C1 segment of cervical spinal cord (tissue), 14 donors: ENCODE data around the gene MAN1A1.
"Not testable (repeated sequence)": the region's sequence is repeated elsewhere in the genome, so short reads cannot be mapped to it uniquely, and the experiment has no call there.

Source experiments
- DNase-seq, 14 donors: peaks; one replicate each; lab custom pipeline; 2025; lab: John Stamatoyannopoulos, UW

The MAN1A1 gene

DNA sequence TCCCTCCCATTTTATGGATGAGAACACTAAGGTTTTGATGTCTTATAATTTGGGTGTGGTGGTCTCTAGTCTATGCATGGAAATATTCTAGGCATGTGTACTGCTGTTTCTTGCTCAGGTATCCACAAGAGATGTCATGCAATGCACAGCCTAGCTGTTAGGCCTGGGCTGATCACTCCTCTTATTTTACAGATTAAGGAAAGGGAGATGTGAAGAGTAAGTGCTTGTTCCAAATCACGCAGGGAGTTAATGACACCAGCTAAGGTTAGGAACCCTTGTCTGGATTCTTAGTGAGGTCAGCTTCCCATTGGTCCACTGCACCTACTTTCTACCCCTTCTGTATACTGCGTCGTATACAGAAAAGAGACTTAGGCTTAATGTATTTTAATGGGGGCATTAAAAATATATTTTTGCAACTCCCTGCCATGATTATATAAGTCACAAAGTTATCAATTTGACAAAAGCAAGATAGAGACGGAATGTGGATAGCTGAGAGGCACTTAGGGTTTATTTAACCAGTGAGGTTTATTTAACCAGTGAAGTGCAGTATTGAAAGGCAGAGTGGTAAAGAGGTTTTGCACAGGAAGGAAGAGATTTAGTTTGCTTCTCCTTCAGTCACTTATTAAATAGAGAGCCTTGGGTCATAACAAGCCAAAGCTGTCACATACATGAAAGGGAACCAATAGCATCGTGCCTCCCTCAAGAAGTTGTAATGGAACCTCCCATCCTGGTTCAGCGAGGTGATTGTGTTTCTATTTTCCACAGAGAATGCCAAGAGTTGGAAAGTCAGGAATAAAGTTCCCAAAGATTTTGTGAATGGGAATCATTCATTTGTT, 176.1 kb downstream of the MAN1A1 start:
- no peak for DNase-seq

- DNase-seq: no peak
These were observed 176.7 kb downstream of the MAN1A1 start for GRCh38 chr6:119172824-119173223.

- no peak for DNase-seq
These were observed 177.5 kb downstream of the MAN1A1 start for GRCh38 chr6:119171864-119172588.

- no peak for DNase-seq
These were observed 178.3 kb downstream of the MAN1A1 start for GRCh38 chr6:119171088-119171841.

DNA sequence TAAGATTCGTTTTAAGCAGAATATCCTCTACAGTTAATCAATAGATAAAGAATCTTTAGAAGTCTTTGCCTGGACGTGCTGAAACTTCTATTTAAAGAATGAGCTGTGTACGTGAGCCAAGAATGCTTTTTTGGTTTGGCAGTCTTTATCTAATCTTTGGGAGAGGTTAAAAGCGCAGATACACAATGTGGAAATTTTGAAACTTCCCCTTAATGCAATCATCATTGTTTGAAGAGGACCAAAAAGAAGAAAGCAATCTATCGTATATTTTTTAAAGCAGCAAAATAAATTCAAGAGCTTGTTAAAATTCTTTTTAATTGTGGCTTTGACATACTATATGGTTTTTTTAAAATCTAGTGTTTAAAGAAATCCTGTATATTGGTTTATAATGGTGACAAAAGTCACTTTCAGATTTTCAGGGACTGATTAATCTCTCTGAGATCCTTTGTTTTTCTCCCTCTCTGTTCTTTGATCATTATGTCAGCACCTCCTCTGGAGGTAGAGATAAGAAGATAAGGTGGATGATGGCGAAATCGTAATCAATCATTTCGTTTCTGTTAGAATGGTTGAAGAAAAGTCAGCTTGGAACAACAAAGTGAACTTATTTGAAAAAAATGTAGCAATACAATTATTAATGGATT, 179.0 kb downstream of the MAN1A1 start:
- no peak for DNase-seq

DNA sequence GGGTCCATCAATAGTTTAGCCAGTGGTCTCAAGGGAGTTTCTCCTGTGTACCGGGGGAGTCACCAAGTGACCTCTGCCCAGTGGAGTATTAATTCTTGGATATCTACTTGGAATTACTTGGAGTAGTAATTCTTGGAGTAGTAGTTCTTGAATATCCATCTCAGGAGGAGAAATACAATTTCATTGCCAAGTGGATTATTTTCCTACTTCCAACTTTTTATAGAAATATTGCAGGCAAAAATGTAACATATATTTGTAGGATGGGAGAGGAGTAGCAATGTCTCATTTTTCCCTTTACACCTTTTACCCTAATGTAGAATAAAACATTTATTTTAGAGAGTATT, 179.5 kb downstream of the MAN1A1 start:
- DNase-seq: no peak

- not testable (repeated sequence) for DNase-seq
These were observed 180.2 kb downstream of the MAN1A1 start for GRCh38 chr6:119169355-119169754.

DNA sequence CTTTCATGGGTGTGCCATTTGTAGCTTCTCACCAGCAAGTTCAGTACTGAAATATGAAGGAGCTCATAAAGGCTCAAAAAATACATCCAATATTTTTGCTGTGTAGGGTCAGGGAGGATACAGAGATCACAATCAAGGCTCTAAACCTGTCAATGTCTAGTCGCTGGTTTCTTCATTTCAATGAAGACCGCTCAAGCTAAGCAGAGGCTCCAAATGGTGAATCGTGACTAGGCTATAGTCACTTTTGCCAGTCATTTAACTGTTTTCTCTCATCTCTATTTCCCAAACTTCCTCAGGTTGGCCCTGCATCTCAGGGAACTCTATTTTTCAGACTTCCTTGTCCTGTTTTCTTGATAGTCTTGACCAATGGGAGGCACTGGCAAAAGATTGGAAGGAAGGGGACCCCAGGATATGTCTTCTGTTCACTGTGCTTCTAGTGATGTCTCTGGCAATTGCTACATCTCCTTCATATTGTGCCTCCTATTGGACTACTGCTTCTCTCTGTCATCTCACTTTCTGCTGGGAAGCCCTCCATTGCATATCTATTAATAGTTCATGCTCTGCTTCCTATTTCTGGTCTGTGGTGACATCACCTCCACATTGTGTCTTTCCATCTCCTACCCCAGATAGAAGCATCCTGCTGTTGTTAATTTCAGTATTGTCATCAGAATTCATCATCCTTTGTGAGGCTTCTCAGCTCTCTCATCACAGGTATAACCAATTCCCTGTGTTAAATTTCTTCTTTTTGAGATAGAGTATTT, 183.4 kb downstream of the MAN1A1 start:
- no peak for DNase-seq

- DNase-seq: no peak
These were observed 186.6 kb downstream of the MAN1A1 start for GRCh38 chr6:119163006-119163405.

DNA sequence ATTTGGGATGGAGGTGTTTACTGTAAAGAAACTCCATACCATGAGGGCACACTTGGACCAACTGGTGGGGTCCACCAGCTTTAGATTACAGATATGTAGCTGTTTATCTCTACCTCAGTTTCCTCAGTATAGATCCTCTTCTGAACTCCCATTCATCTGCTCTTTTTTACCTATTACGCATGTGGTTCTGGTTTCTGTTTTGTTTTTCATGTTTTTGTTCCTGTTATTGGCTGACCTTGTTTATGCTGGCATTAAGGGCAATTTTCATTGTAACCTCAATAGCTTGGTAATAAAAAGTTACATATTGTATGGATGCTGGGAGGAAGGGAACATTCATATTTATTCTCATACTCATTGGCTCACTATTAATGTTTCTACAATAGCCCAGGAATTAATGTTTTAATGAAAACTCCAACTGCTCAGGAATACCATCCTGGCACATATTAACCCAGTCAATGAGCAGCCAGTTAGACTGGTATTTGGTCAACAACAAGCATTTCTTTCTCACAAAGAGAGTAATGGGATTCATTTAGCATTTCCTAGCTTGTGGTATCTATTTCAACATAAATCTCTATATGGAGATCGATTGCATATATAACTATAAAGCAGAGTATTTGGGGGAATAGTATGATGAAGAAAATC, 187.3 kb downstream of the MAN1A1 start:
- DNase-seq: no peak

DNA sequence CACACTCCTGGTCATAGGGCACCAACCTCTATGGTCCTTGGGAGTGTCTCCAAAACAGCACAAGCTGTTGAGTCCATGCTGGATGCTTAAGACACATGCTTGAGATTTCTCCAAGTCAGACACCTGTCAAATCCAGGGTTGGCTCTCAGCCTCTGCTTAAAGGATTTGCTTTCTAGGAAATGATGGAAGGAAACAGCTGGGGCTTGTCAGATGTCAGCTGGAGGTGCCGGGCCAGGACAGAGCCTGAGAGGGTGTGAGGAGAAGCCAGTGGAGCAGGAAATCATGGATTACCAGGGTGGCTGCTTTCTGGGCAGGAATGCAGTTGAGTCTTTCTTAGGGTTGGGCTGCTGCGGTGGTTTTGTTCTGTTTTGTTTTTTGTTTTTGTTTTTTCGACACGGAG, 188.1 kb downstream of the MAN1A1 start:
- DNase-seq: no peak

- DNase-seq: no peak
These were observed 188.7 kb downstream of the MAN1A1 start for GRCh38 chr6:119160911-119161310.

DNA sequence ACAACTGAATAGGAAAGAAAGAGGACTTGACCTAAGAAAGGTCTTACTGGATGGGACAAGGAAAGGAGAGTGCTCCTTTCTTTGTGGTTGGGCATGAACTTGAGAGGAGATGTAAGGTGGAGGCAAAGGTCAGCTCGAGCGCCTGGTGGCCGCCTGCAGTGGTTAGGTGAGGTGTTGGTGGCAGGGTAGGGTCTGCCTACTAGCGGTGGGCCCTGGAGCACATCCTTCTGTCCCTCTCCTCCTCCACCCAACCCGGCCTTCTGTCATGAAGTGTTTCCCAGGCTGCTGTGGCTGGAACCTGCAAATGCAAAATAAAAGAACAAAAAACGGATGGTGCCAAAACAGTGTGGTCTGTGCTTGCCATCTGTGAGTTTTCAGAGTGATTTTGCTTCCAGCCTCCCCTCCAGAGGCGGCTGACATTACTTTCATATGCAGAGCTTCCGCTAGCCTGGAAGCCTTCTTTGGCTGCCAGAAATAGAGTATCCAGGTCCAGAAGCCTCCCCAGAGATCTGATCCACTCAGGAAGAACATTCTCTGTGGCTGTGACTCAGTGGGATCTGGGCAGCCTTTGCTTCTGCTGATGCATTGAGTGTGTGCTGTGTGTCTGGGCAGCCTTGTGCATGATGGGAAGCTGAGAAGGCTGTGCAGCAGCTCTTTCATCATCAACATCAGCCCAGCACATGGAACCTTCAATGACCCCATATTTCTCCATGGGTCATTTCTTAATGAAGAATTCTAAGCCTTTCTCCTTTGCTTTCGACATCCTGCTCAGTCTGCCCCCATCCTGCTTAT, 191.3 kb downstream of the MAN1A1 start:
- no peak for DNase-seq

- DNase-seq: no peak
These were observed 192.1 kb downstream of the MAN1A1 start for GRCh38 chr6:119157506-119157815.

- no peak for DNase-seq
These were observed 192.6 kb downstream of the MAN1A1 start for GRCh38 chr6:119156757-119157505.

GRCh38 chr6:119156082-119156481, 193.5 kb downstream of the MAN1A1 start:
- not testable (repeated sequence) for DNase-seq

DNA sequence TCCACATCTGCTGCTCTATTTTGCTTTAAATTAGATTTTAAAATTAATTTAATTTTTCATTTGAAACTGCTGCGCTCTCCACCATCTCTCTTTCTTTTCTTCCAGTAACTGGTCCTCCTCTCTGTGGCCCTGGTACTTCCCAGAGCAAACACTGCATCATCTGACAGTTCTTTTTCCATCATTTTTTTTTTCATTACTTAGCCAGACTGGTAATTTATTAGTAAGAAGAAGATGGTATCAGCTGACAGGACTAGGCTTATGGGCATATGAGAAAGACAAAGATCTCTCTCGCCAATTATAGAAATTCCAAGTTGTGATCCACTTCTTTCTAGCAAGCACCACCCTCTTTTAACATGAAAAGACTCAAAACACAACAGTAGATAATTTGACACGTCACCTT, 197.4 kb downstream of the MAN1A1 start:
- DNase-seq: no peak

DNA sequence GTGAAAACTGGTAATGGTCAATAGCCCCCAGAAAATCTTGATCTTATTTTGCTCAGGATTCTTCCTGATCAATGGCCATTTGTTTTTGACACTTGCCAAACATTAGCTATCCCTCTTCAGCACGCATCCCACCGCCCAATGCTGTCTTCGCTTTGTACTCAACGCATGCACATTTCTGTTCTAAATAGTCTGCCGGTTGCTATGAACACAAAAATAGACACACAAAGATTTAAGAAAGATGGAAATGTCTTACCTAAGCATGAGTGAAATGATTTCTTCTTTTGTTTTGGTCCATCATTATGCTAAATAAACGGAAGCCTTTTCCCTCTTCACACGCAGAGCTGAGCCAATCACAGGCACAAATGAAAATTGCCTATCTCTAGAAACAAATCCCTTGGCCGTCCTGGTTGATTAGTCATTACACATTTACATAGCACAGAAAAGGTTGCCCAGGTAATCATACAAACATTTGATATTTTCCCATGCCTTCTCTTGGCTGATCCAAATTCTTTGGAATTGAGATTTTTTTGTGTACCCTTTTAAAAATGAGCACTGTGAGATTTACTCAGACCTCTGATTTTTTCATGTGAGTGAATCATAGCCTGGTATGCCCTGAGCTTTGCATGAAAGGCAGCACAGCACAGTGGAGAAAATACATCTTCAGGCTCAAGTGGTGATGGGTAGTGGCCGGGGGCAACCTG, 200.6 kb downstream of the MAN1A1 start:
- DNase-seq: no peak
